ENCODE results near the gene INSM1. TPM values are rescaled to one million over a fixed set of nuclear protein-coding genes. Genes with fewer than 3 reads are reported as not detected.

The INSM1 gene
- total RNA-seq, 2 donors from 2014 or later: 0.35 to 0.73 TPM

DNA sequence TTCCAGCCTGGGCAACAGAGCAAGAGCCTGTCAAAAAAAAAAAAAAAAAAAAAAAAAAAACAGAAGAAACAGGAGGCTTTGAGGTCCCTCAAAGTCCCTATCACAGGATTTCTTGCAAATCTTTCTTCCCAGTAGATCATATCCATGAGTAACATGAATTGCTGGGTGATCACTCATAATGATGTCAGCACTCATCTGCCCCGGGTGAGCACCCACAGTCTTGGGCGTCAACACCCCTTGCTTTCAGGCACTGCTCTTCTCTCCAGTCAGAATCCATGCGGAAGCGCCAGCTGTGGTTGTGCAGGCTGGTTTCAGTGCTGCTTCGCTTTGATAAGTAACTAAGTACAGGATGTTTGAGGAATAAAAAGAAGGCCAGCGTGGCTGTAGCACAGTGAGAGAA lies 40.2 kb upstream of the INSM1 start:
- Histone ChIP-seq H3K27me3 (ENCODE audit: control insufficient read depth, insufficient read depth, low read length, poor library complexity, severe bottlenecking) (no peaks in the 10 kb centered on the region), H3K4me3 (ENCODE audit: low read length) (no peak overlapping the region), H3K9ac (ENCODE audit: extremely low read depth, low read length, poor library complexity, severe bottlenecking) (no peak overlapping the region), H3K4me1 (ENCODE audit: control insufficient read depth, insufficient read depth, low read length) (no peaks in the 10 kb centered on the region), H3K27ac (ENCODE audit: low read depth, low read length) (no peak overlapping the region), H3K36me3 (ENCODE audit: control insufficient read depth, insufficient read depth, low read length) (no peaks in the 10 kb centered on the region), H3K9me3 (ENCODE audit: control insufficient read depth, low read length) (no peaks in the 10 kb centered on the region)
- Mint-ChIP-seq H3K9me3 (no peaks in the 10 kb centered on the region), H3K4me1 (peaks cover 1% of the 10 kb centered on the region), H3K27ac (no peak overlapping the region), H3K36me3 (ENCODE audit: low read depth) (no peaks in the 10 kb centered on the region), H3K4me3 (no peak overlapping the region), H3K27me3 (ENCODE audit: insufficient read depth) (no peaks in the 10 kb centered on the region)
- TF ChIP-seq, protein P1, sequence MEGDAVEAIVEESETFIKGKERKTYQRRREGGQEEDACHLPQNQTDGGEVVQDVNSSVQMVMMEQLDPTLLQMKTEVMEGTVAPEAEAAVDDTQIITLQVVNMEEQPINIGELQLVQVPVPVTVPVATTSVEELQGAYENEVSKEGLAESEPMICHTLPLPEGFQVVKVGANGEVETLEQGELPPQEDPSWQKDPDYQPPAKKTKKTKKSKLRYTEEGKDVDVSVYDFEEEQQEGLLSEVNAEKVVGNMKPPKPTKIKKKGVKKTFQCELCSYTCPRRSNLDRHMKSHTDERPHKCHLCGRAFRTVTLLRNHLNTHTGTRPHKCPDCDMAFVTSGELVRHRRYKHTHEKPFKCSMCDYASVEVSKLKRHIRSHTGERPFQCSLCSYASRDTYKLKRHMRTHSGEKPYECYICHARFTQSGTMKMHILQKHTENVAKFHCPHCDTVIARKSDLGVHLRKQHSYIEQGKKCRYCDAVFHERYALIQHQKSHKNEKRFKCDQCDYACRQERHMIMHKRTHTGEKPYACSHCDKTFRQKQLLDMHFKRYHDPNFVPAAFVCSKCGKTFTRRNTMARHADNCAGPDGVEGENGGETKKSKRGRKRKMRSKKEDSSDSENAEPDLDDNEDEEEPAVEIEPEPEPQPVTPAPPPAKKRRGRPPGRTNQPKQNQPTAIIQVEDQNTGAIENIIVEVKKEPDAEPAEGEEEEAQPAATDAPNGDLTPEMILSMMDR (conservative IDR thresholded peaks at IDR 0.05): no peak
- 96 to 99% methylated on average over 4 to 6 of the region's 6 CpGs for WGBS, 2 experiments (ENCODE audit: insufficient coverage in 1 of 2, insufficient read length in 1 of 2)
- no peak for DNase-seq

DNA sequence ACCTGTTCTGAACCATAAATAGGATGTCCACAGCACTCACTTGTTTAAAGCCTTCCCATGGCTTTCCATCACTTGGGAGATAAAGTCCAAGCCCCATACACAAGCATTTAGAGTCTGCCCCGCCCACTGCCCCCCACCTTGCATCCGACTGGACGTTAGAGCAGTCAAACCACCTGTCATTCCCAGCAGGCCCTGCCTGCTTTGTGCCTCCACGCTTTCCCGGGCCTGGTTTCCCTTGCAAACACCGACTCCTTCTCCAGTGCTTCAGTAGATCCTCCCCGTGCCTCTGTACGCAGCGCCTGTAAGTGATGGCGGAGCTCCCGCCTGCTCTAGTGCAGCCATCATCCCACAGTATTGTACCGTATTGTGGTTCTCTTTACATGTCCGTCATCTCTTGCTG lies 38.3 kb upstream of the INSM1 start:
- no peaks in the 10 kb centered on the region for H3K36me3 ChIP-seq (ENCODE audit: control insufficient read depth, insufficient read depth, low read length)
- H3K9ac ChIP-seq (ENCODE audit: extremely low read depth, low read length, poor library complexity, severe bottlenecking): no peak overlapping the region
- peaks cover 1% of the 10 kb centered on the region for H3K4me1 Mint-ChIP-seq
- DNase-seq: no peak
- H3K27ac ChIP-seq (ENCODE audit: low read depth, low read length): no peak overlapping the region
- H3K4me3 Mint-ChIP-seq: no peak overlapping the region
- H3K27me3 Mint-ChIP-seq (ENCODE audit: insufficient read depth): no peaks in the 10 kb centered on the region
- TF ChIP-seq, protein P1 (conservative IDR thresholded peaks at IDR 0.05): no peak
- no peak overlapping the region for H3K4me3 ChIP-seq (ENCODE audit: low read length)
- H3K9me3 Mint-ChIP-seq: no peaks in the 10 kb centered on the region
- H3K36me3 Mint-ChIP-seq (ENCODE audit: low read depth): no peaks in the 10 kb centered on the region
- H3K27ac Mint-ChIP-seq: no peak overlapping the region
- WGBS, 2 experiments (ENCODE audit: insufficient coverage in 1 of 2, insufficient read length in 1 of 2): 92 to 94% methylated on average over 11 to 13 of the region's 13 CpGs
- H3K9me3 ChIP-seq (ENCODE audit: control insufficient read depth, low read length): no peaks in the 10 kb centered on the region
- no peaks in the 10 kb centered on the region for H3K4me1 ChIP-seq (ENCODE audit: control insufficient read depth, insufficient read depth, low read length)
- H3K27me3 ChIP-seq (ENCODE audit: control insufficient read depth, insufficient read depth, low read length, poor library complexity, severe bottlenecking): no peaks in the 10 kb centered on the region

DNA sequence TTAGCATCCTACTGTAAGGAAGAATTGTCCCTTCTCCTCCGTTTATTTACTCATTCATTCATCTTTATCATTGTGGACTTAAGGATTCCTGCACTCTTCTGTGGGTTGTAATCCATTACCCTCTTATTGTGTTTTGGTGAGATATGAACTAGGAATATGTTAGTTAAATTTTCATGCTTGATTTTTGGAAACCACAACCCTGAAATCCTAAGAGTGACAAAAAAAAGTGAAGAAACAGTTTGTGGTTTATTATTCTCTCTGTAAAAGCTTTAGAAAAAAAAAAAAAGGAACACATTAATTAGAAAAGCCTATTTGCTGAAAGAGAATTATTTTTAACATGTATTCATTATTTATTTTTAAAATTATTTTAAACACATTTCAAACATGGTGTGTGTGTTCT lies 36.7 kb upstream of the INSM1 start:
- no peaks in the 10 kb centered on the region for H3K4me1 ChIP-seq (ENCODE audit: control insufficient read depth, insufficient read depth, low read length)
- H3K4me3 ChIP-seq (ENCODE audit: low read length): no peak overlapping the region
- no peak for DNase-seq
- no peaks in the 10 kb centered on the region for H3K36me3 ChIP-seq (ENCODE audit: control insufficient read depth, insufficient read depth, low read length)
- no peaks in the 10 kb centered on the region for H3K9me3 Mint-ChIP-seq
- no peaks in the 10 kb centered on the region for H3K27me3 Mint-ChIP-seq (ENCODE audit: insufficient read depth)
- WGBS, 2 experiments (ENCODE audit: insufficient coverage in 1 of 2, insufficient read length in 1 of 2): 60% methylated on average over 1 of the region's 1 CpG; no CpG with 5 or more reads in 1 of the 2 experiments
- H3K4me1 Mint-ChIP-seq: peaks cover 1% of the 10 kb centered on the region
- H3K9me3 ChIP-seq (ENCODE audit: control insufficient read depth, low read length): no peaks in the 10 kb centered on the region
- H3K27ac ChIP-seq (ENCODE audit: low read depth, low read length): no peak overlapping the region
- H3K27ac Mint-ChIP-seq: no peak overlapping the region
- TF ChIP-seq, protein P1 (conservative IDR thresholded peaks at IDR 0.05): no peak
- H3K4me3 Mint-ChIP-seq: no peak overlapping the region
- peaks cover 6% of the 10 kb centered on the region for H3K27me3 ChIP-seq (ENCODE audit: control insufficient read depth, insufficient read depth, low read length, poor library complexity, severe bottlenecking)
- H3K9ac ChIP-seq (ENCODE audit: extremely low read depth, low read length, poor library complexity, severe bottlenecking): no peak overlapping the region
- H3K36me3 Mint-ChIP-seq (ENCODE audit: low read depth): no peaks in the 10 kb centered on the region
